Endothelial cell of hepatic sinusoid (primary cell): ENCODE measurements around the gene HNMT.
"Not testable (repeated sequence)": the region's sequence is repeated elsewhere in the genome, so short reads cannot be mapped to it uniquely, and the experiment has no call there.

Experiments
- in situ Hi-C: cut with HindIII; loops from 2 replicates; pipeline ENCODE4 v1.10.0; 2017; ENCODE audit warnings: low sequenced_read_pairs

The HNMT gene

GRCh38 chr2:137945229-137945628 is 19.0 kb upstream of the HNMT start:
- in situ Hi-C loops, result no loop called here

DNA sequence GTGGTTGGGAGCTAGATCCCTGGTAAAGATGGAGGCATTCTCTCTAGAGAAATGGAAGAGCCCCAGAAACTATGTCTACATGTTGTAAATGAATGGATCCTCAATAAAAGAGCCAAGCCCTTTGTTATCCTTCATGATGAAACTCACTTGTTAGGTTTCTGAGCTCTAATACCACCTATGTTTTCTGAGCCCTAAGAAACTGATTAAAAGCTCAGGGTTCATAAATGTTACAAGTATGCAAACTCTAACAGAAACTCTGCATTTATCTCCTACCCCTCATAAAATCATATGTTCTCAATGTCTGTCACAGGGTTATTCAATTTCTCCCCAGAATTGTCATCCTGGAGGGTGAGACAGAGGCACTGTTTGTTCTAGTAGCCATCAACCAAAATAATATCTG is 18.0 kb upstream of the HNMT start:
- in situ Hi-C loops, result no loop called here

DNA sequence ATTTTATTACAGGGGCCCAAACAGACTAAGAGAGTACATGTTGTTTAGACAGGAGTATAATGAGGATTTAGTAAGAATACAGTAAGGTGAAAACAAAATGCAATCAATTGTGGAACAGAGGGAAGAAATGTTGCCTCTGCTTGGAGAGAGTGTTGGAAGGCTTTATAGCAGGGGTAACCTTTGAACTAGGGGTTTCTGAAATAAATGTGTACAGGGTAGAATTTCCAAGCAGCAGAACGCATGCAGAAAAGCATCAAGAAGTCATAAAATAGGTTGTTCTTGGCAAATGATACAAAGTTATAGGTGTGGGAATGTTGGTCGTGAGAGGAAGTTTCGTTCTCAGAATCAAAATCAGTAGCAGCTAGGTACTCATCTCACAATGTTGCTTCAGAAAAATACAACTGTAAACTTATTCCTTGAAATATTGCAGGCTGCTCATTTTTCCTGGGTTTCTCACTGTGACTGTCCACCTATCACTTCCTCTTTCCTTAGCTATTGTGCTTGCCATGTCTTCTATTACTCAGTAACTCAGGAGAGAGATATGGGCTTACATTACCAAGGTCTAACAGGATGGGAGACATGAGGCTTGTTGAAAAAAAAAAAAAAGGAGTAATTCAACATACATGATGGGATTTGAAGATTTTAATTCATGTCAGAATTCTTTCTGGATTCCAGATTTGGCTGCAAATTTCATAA is 17.1 kb upstream of the HNMT start:
- in situ Hi-C loops, result no loop called here

GRCh38 chr2:137947728-137948336 is 16.4 kb upstream of the HNMT start:
- in situ Hi-C loops, result no loop called here

GRCh38 chr2:137948894-137949293 is 15.4 kb upstream of the HNMT start:
- in situ Hi-C loops, result no loop called here

GRCh38 chr2:137950238-137950637 is 14.0 kb upstream of the HNMT start:
- in situ Hi-C loops, result no loop called here

DNA sequence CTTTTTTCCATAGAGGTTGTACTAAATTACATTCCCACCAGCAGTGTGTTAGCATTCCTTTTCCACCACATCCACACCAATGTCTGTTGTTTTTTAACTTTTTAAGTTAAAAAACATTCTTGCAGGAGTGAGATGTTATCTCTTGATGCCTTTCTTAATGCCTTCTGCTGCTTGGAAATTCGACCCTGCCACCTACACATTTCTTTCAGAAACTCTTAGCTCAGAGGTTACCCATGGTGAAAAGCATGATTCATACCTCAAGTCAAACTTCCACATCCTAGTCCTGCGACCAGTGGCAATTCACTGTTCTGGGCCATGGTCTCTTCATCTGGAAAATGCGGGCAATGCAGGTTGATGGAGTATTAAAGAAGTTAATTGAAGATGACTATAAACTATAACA is 12.7 kb upstream of the HNMT start:
- in situ Hi-C loops, result no loop called here

GRCh38 chr2:137952586-137953129 is 11.6 kb upstream of the HNMT start:
- in situ Hi-C loops, result no loop called here

GRCh38 chr2:137955536-137955935 is 8.7 kb upstream of the HNMT start:
- in situ Hi-C loops, result no loop called here

DNA sequence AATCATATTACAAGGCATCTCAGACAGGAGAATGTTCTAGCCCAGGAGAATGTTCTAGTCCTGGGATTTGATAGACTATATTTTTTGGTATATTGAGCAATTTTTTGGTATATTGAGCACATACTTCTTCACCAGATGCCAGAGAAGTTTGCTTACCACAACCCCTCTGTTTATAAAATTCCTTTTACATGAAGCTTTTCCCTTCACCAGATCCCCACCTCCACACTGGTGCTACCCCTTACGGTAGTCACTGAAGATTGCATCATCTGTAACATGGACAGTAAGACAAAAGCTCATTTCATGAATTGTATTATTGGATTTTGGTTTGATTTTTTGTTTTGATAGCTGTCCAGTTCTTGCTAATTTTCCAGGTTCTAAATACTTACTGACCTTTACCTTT is 7.2 kb upstream of the HNMT start:
- in situ Hi-C loops, result no loop called here

DNA sequence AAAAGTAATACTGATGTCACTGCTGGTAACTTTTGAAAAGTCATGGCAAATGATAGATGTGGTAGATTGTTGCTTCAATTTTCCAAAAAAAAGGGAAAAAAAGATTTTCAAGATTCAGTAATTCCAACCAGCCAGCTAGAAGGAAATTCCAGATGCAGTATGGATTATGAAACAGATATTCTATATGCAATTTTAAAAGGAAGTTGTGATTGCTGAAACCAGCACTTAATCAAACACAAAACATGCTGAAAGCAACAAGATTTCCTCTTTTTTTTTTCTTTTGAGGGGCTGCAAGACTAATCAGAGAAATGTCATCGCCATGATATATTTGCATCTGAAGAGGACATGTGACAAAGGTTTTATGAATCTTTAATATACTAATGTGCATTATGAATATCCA is 5.1 kb upstream of the HNMT start:
- in situ Hi-C loops, result no loop called here

DNA sequence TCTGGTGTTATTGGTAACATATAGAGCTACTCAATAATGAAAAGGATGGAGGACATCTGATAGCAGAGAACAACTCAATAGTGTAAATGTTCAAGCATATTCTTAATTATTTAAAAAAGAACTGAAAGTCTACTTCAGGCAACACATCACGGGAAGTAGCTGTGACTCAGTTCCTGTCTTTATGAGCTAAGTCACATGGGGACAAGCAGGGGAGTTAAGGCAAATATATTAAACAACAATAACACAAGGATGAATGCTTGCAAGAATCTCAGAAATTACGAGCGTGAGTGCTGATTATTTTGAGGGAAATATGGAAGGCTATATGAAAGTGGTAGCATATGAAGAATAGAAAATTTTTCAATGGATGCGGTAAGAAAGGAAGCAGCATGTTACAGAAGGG is 4.0 kb upstream of the HNMT start:
- in situ Hi-C loops, result no loop called here

DNA sequence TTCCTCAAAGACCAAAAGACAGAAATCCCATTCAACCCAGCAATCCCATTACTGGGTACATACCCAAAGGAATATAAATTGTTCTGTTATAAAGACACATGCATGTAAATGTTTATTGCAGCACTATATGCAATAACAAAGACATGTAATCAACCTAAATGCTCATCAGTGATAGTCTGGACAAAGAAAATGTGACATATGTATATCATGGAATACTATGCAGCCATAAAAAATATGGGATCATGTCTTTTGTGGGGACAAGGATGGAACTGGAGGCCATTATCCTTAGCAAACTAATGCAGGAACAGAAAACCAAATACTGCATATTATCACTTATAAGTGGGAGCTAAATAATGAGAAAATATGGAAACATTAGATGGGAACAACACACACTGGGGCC is 2.7 kb upstream of the HNMT start:
- in situ Hi-C loops, result no loop called here

GRCh38 chr2:137963535-137964065 is 673 bp upstream of the HNMT start:
- in situ Hi-C loops, result no loop called here

DNA sequence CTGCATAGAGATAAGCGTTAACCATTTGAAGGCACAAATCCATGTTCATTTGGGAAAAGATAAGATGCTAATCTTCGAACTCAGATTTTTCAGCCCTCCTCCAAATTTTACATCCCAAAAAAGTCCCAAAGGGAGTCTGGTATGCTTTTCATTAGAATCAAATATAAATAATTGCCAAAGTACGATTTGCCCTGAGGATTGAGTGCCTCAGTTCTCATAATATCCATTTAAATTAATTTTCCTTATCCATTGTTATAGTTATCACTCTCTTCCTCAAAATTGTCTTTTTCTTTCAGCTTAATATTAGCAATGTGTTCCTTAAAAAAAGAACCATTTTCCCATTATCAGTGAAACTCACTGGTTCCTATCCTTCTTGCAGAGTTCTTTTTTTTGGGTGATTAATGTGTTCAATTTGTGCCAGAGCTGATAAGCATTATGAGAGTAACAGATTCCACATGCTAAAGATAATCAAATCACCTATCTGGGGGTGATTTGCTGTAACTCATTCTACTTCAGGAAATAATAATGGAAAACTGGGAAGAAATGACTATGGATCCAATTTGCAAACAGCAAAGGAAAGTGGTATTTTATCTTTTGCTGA is 686 bp downstream of the HNMT start:
- in situ Hi-C loops, result no loop called here

DNA sequence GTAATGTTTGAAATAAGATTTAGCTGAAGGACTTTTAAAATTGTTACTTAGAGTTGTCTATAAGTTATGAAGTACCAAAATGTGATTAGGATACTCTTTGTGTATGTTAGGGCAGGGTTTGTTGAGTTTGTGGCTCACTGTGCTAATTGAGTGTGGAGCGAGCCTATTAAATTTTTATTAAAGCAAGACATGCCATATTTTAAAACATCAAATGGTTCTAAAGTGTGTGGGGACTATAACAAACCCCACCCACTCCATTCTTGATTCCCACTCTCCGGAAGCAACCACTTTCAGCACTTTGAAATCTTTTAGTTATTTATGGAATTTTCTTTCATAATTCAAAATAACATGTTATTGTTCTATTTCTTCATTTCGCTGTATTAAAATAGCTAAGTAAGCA is 1.8 kb downstream of the HNMT start:
- in situ Hi-C loops, result no loop called here

- in situ Hi-C loops, result no loop called here
These were observed 2.8 kb downstream of the HNMT start for GRCh38 chr2:137967042-137967441.

- in situ Hi-C loops, result no loop called here
These were observed 4.5 kb downstream of the HNMT start for GRCh38 chr2:137968477-137969417.

- in situ Hi-C loops, result no loop called here
These were observed 5.1 kb downstream of the HNMT start for GRCh38 chr2:137969418-137969765.

- in situ Hi-C loops, result no loop called here
These were observed 5.6 kb downstream of the HNMT start for GRCh38 chr2:137969876-137970275.

- in situ Hi-C loops, result not testable (repeated sequence)
These were observed 7.0 kb downstream of the HNMT start for GRCh38 chr2:137971259-137971658.
